HG03575 (cell line): ENCODE results near the gene MYH7B.

ENCODE experiments used
- ATAC-seq: cut with Tn5 transposase; IDR thresholded peaks from one replicate; pipeline ENCODE4 v1.9.1; 2021; ENCODE audit not compliant: unreplicated experiment, insufficient number of reproducible peaks, low FRiP score; ENCODE audit errors: extremely low read depth

Gene MYH7B

GRCh38 chr20:34970846-34971560 is 15.3 kb downstream of the MYH7B start:
- no peak for ATAC-seq

GRCh38 chr20:34971561-34972235 is 16.0 kb downstream of the MYH7B start:
- ATAC-seq: no peak

DNA sequence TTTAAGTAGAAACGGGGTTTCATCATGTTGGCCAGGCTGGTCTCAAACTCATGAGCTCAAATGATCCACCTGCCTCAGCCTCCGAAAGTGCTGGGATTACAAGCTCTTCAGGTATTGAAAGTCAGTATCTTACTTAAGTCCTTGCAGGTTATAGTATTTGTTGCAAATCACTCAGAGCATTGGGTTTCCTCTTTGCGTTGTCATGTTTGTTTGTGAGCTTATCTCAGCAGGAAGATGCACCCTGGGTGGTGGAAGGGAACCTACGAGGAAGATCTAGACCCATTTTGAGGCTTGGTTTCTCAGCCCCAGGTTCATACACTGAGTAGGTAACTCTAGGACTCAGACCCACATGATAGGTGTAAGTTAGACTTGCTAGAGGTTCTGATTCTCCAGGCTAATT is 18.6 kb downstream of the MYH7B start:
- ATAC-seq: no peak

GRCh38 chr20:34976286-34976685 is 20.6 kb downstream of the MYH7B start:
- ATAC-seq: no peak

DNA sequence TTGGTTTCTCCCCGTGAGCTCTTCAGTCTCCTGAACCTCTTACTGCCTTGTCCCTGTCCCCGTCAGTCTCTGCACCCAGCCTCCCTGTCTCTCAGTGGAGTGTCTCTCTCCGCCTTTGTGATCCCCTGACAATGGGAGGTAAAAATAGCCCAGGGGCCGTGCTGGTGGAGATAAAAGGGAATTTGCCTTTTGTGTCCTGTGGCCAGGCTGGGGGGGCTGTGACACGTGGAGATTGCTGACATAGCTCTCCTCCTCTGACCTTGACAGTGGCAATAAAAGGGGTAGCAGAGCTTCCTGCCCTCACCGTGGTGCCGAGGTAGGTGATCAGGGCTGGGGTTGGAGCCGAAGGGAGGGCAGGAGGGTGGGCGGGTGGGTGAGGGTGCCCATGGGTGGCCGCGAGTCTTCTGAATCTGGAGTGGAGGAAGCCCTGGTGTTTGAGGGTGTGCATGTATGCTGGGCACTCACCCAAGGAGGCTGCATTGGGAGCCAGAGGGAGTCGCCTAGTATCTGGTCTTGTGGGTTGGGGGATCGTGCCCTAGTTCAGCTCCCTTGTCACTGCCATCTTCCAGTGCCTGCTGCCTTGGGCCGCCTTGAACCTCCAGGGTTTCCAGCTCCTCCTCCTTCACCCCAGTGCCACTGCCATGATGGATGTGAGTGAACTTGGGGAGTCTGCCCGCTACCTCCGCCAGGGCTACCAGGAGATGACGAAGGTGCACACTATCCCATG is 21.9 kb downstream of the MYH7B start:
- no peak for ATAC-seq

DNA sequence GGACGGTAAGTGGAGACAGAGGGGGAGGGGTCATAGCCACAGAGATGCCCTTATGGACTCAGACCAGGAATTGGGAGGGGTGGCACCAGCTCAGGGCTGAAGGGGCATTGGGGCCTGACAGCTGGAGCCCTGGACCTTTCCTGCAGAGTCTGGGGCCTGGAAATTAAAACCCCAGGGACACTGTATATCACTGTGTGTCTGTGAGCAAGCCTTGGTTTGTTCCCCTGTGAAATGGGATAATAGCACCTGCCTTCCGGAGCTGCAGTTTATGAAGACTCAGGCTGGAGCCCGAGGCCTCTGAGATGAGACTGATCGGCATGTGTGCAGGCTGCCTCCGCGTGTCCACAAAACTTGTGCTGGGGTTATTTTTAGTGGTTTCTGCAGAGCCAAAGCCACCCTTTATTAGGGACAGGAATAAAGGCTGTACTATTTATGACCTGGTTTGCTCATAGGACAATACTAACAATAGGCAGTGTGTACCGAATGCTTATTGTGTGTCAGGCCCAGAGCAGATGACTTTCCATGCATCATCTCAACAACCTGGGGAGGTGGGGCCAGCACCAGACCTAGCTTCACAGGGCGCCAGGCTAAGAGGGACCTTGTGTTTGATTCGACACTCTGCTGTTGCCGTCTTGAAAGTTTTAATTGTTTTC is 22.6 kb downstream of the MYH7B start:
- no peak for ATAC-seq

- no peak for ATAC-seq
Measured at GRCh38 chr20:34979366-34980153, 23.9 kb downstream of the MYH7B start.

GRCh38 chr20:34980543-34981233 is 25.0 kb downstream of the MYH7B start:
- no peak for ATAC-seq

DNA sequence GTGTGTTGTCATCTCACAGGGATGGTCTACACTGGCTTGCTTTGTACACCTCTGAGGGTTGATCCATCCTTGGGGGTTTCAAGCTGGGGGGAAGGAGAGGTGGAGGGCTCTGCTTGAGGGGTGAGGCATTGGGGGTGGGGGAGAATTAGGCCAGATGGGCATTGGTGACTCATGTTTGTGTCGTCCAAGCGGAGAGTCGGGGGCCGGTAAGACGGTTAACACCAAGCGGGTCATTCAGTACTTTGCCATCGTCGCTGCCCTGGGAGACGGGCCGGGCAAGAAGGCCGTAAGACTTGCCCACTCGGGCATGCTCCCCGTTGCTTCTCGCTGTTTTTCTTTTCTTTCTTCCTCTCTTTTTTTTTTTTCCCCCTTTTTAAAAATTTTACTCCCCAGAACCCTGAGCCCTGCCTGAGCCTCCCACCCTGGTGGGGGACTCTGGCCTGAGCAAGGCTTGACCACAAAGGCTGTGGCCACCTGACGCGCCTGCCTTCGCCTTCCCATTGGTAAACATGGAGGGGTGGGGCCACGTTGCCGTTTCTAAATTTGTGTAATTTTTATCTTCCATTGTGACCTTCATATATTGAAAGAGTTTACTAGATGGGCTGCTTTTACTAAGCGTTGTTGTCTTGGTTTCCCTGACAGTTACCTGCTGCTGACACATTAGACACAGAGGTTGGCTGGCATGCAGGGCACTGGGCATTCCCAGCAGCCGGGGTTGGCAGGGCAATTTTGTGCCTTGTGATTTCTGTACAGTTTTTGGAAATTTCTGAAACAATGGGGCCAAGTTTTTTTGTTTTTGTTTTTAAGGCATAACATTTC is 26.8 kb downstream of the MYH7B start:
- no peak for ATAC-seq

DNA sequence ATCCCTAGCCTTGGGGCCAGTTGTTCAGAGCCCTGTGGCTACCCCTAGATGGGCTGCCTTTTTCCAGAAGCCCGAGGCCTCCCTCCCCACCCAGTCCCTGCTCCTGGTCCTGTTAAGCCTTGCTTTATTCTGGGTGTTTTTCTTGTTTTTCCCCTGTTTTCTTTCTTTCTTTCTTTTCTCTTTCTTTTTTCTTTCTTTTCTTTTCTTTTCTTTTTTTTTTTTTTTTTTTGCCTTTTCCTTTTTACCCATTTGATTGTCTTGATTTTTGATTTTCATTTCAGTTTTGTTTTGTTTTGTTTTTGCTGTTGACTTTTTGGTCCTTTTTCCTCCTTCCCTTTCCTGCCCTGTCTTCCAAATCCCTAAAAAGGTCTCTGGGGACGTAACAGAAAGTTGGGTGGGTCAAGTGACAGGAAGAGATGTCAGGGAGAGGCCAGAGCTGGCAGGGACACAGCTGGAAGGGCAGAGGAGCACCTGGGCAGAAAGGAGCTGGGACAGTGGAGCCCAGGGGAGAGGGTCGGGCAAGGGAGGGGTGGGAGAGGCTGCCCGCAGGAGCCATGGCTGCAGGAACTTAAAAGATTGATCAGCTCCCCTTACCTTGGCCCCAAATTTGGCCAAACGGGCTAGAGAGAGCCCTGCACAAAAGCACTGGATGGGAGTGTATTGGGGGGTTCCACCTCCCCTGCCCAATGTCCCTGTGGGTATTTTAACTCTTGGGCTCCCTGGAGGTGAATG is 27.6 kb downstream of the MYH7B start:
- ATAC-seq: no peak

DNA sequence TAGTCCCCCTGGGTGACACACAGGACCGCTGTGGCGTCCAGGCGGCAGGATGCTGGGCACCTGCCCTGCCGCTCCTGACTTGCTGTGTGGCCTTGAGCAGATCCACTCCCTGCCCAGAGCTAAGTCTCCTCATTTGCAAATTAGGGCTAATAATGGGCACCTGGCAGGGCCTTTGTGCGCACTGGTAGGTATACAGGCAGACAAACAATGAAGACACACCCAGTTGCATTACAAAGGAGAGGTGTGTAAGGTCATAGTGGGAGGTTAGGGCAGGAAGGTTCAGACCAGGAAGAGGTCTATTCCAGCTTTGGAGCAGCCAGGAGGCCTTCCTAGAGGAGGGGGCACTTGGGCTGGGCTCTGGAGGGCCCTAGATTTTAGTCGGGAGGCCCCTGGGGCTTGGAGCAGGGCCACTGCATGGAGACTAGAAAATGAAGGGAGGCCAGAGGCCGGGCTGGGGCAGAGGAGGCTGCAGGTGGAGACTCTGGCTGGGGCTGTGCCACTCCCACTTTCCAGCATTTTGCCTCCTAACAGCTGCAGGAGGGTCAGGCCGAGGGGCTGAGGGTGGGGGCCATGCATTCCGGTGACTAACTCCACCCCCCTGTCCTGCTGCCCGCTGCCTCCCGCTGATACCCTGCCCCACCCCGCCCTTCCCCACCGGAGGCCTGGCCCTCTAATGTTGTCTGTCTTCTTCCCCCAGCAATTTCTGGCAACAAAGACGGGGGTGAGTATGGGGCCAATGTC is 28.5 kb downstream of the MYH7B start:
- no peak for ATAC-seq

GRCh38 chr20:34984756-34985261 is 29.1 kb downstream of the MYH7B start:
- ATAC-seq: no peak

DNA sequence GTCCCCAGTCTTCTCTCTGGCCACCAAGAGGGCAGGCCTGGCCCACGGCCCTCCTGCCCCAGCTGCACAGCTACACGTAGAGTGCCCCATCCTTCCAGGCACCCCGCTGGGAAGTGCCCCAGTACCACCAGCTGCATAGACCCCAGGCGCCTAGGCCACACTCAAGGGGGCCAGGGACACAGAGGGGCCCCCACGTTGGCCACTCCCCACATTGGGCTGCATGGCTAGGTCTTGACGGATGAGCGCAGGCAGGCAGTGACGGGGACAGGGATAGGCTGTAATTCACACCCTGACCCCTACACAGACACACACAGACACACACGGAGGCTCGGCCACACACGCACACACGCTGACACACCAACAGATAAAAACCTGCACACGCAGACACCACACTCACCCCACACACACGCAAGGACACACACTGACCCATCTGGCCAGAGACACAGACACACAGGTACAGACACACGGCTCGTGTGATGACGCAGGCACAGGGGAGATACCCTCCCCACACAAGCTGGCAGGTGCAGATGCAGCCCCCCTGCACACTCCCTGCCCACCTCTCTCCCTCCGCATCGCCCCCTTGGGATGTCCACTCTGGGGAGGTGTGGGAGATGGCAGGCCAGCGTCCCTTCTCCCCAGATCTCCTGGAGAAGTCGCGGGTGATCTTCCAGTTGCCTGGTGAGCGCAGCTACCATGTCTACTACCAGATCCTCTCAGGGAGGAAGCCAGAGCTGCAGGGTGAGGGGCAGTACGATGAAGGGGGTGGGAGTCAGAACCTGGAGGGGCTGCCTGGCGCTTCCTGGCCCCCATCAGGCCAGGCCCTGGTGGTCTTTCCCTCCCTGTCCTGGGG is 30.0 kb downstream of the MYH7B start:
- no peak for ATAC-seq

DNA sequence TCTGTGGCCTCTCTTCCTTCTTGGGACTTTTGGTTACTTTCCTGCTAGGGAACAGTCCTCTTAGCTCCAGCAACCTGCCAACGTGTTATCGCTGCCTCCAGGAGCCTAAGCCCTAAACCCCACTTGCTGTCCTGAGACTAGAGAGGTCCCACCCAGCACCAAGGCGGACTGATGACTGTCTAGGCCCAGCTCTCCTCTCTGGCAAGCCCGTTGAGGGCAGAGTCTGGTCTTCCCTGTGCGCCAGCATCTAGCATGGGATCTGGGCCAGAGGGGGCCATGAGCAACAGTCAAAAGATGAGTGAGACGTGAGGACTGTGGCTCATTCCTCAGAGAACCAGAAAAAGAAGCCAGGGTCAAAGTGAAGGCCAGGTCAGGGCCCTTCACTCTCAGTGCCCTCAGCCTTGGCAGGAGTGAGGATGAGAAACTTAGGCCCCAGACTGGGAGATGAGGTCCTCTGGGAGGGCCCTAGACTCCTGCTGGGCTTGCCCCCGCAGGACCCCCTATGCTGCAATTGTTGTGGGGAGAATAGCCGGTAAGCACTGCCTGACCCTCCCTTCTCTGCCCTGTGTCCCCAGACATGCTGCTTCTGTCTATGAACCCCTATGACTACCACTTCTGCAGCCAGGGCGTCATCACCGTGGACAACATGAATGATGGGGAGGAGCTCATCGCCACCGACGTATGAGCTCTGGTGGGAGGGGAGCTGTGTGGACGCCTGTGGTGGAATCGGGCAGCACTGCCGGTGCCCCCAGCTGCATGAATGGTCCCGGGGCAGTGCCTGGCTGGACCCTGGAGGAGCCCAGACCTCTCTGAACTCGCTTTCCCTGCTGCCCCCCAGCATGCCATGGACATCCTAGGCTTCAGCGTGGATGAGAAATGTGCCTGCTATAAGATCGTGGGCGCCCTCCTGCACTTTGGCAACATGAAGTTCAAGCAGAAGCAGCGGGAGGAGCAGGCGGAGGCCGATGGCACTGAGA is 30.9 kb downstream of the MYH7B start:
- no peak for ATAC-seq
